A549 (cell line): ENCODE results near the gene SRPK2. TPM values are rescaled to one million over a fixed set of nuclear protein-coding genes. Genes with fewer than 3 reads are reported as not detected.

Experiments
- ATAC-seq, 2 experiments: fragments of 200-7000 bp in 1 of 2; fragments of >200 bp in 1 of 2; cut with Nextera tagmentation in 1 of 2; cut with Tn5 transposase in 1 of 2; 3 replicates each; pipeline versions ENCODE4 v1.8.0 to v1.9.1; 2018 to 2020; ENCODE audit warnings: mild to moderate bottlenecking in 1 of 2, moderate library complexity in 1 of 2
- CTCF ChIA-PET: fragments of 300-600 bp; sonication (Branson Sonifier 250); formaldehyde crosslinking; extraction: SDS; loops from one replicate; lab custom pipeline; 2021; ENCODE audit warnings: antibody characterized with exemption, inconsistent platforms; lab: Yijun Ruan, JAX
- POLR2A ChIA-PET: fragments of 350-600 bp; formaldehyde crosslinking; extraction: SDS; loops from one replicate; lab custom pipeline; 2021; ENCODE audit warnings: antibody characterized with exemption, inconsistent platforms; lab: Yijun Ruan, JAX
- DNase-seq, 2 experiments: peaks; one replicate each; pipeline versions ENCODE4 v3.0.0 to v3.0.0-alpha.2; 2011 to 2016; ENCODE audit warnings: low read depth in 1 of 2, low spot score in 1 of 2
- FAIRE-seq: peaks from 2 replicates; lab custom pipeline; 2011; peaks lifted over from hg19 to GRCh38; lab: Jason Lieb, UNC
- H3K27ac ChIP-seq, 2 experiments: fragments of >200 bp; sonication (Bioruptor Twin); formaldehyde crosslinking; 3 replicates each; pipeline ENCODE4 v1.5.1; 2016 to 2017
- H3K4me1 ChIP-seq: fragments of >200 bp; sonication (Bioruptor Twin); formaldehyde crosslinking; 3 replicates; pipeline ENCODE4 v1.6.1; 2016
- H3K4me2 ChIP-seq: fragments of >200 bp; sonication (Bioruptor Twin); formaldehyde crosslinking; 3 replicates; pipeline ENCODE4 v1.6.1; 2016
- H3K4me3 ChIP-seq: fragments of >200 bp; sonication (Bioruptor Twin); formaldehyde crosslinking; 3 replicates; pipeline ENCODE4 v1.5.1; 2016
- H3K9me3 ChIP-seq: fragments of >200 bp; sonication (Bioruptor Twin); formaldehyde crosslinking; 3 replicates; pipeline ENCODE4 v1.6.1; 2016
- BHLHE40 ChIP-seq: IDR thresholded peaks from 2 replicates; pipeline ENCODE4 v1.6.1; 2012; ENCODE audit warnings: low read depth, low read length, inconsistent platforms
- CEBPB ChIP-seq, 2 experiments: fragments of >200 bp in 1 of 2; sonication (Bioruptor Twin) in 1 of 2; formaldehyde crosslinking in 1 of 2; IDR thresholded peaks; 2 replicates each; pipeline ENCODE4 v1.6.1; 2012 to 2016
- CHD2 ChIP-seq: fragments of 150-350 bp; IDR thresholded peaks from 2 replicates; pipeline ENCODE4 v1.6.1; 2014; ENCODE audit warnings: low read length; ENCODE audit not compliant: partially characterized antibody
- EHMT2 ChIP-seq: fragments of 200-600 bp; sonication (generic); IDR thresholded peaks from 2 replicates; pipeline ENCODE4 v1.6.1; 2016; ENCODE audit warnings: antibody characterized with exemption, low read depth, mild to moderate bottlenecking, moderate library complexity
- FOXS1 ChIP-seq: fragments of 250-450 bp; sonication (Bioruptor Pico); IDR thresholded peaks from 2 replicates; pipeline ENCODE4 v1.5.0; 2020; ENCODE audit warnings: mild to moderate bottlenecking, moderate library complexity
- HDAC2 ChIP-seq: fragments of 200-600 bp; sonication (generic); IDR thresholded peaks from 2 replicates; pipeline ENCODE4 v1.6.1; 2016
- HOXB13 ChIP-seq: fragments of 250-450 bp; sonication (Bioruptor Pico); IDR thresholded peaks from 2 replicates; pipeline ENCODE4 v1.5.0; 2020; ENCODE audit warnings: low read depth, mild to moderate bottlenecking, moderate library complexity
- KDM5A ChIP-seq: fragments of 200-600 bp; sonication (generic); IDR thresholded peaks from 2 replicates; pipeline ENCODE4 v1.6.1; 2016; ENCODE audit warnings: antibody characterized with exemption, mild to moderate bottlenecking
- MAFK ChIP-seq: fragments of 450-650 bp; IDR thresholded peaks from 2 replicates; pipeline ENCODE4 v1.6.1; 2014; ENCODE audit not compliant: partially characterized antibody
- MYC ChIP-seq: IDR thresholded peaks from 2 replicates; pipeline ENCODE4 v1.6.1; 2012; ENCODE audit warnings: mild to moderate bottlenecking, inconsistent platforms, low read length, improper control_type of control experiment, borderline replicate concordance
- NFE2L2 ChIP-seq: fragments of 150-350 bp; conservative IDR thresholded peaks from 2 replicates; pipeline ENCODE4 v1.6.1; 2014; ENCODE audit warnings: low read length
- PHF8 ChIP-seq: fragments of 200-600 bp; sonication (generic); IDR thresholded peaks from 2 replicates; pipeline ENCODE4 v1.6.1; 2016; ENCODE audit warnings: low read depth, mild to moderate bottlenecking, antibody characterized with exemption, moderate library complexity, borderline replicate concordance
- POLR2A ChIP-seq: IDR thresholded peaks from 2 replicates; pipeline ENCODE4 v1.6.1; 2012; ENCODE audit warnings: mild to moderate bottlenecking, low read length
- RAD21 ChIP-seq, 2 experiments: fragments of >200 bp in 1 of 2; sonication (Bioruptor Twin) in 1 of 2; formaldehyde crosslinking in 1 of 2; IDR thresholded peaks in 1 of 2; conservative IDR thresholded peaks in 1 of 2; 2 replicates in 1 of 2; 3 replicates in 1 of 2; pipeline ENCODE4 v1.6.1; 2012 to 2018; ENCODE audit warnings: inconsistent platforms in 1 of 2
- RNF2 ChIP-seq: fragments of 200-600 bp; sonication (generic); IDR thresholded peaks from 2 replicates; pipeline ENCODE4 v1.6.1; 2016; ENCODE audit warnings: low read depth, mild to moderate bottlenecking, antibody characterized with exemption, moderate library complexity, borderline replicate concordance
- SMC3 ChIP-seq: fragments of >200 bp; sonication (Bioruptor Twin); formaldehyde crosslinking; IDR thresholded peaks from 3 replicates; pipeline ENCODE4 v1.6.1; 2018; ENCODE audit warnings: inconsistent platforms
- TFCP2L1 ChIP-seq: fragments of 250-450 bp; sonication (Bioruptor Pico); IDR thresholded peaks from 2 replicates; pipeline ENCODE4 v1.5.0; 2021; ENCODE audit warnings: mild to moderate bottlenecking
- TP53 ChIP-seq: fragments of 250-450 bp; sonication (Bioruptor Pico); IDR thresholded peaks from 2 replicates; pipeline ENCODE4 v1.5.0; 2021; ENCODE audit warnings: mild to moderate bottlenecking, moderate library complexity
- ZFP36 ChIP-seq: fragments of 450-650 bp; IDR thresholded peaks from 2 replicates; pipeline ENCODE4 v1.6.1; 2014; ENCODE audit warnings: borderline replicate concordance; ENCODE audit not compliant: partially characterized antibody
- whole genome bisulfite sequencing: methylation state at CpG from one replicate; pipeline ENCODE4 v1.1.6; 2017; ENCODE audit errors: missing lambda C conversion rate; 5-methylcytosine and 5-hydroxymethylcytosine counted together
- polyA plus RNA-seq, 4 experiments: library from polyadenylated mRNA; depleted of rRNA in 3 of 4; stranded (reverse); fragments of >200 nt; fragmentation: RNase III in 1 of 4; extraction: RNeasy Plus Mini Kit Qiagen cat#74134 plus additional on column Dnase treatment in 1 of 4; gene quantifications; 2 replicates in 3 of 4; 3 replicates in 1 of 4; pipeline ENCODE4 v1.2.3, GENCODE V29; 2011 to 2017
- TF ChIP-seq, protein P1 (sequence below): fragments of >200 bp; sonication (Bioruptor Twin); formaldehyde crosslinking; IDR thresholded peaks from 3 replicates; pipeline ENCODE4 v1.5.1; 2016
- TF ChIP-seq, protein P2 (sequence below): fragments of 150-350 bp; IDR thresholded peaks from 2 replicates; pipeline ENCODE4 v1.6.1; 2014; ENCODE audit warnings: low read depth, mild to moderate bottlenecking, low read length

The SRPK2 gene
- polyA plus RNA-seq, 2 of the 4 experiments (the other 2 are of a cell fraction) = 23.0 to 30.9 TPM

DNA sequence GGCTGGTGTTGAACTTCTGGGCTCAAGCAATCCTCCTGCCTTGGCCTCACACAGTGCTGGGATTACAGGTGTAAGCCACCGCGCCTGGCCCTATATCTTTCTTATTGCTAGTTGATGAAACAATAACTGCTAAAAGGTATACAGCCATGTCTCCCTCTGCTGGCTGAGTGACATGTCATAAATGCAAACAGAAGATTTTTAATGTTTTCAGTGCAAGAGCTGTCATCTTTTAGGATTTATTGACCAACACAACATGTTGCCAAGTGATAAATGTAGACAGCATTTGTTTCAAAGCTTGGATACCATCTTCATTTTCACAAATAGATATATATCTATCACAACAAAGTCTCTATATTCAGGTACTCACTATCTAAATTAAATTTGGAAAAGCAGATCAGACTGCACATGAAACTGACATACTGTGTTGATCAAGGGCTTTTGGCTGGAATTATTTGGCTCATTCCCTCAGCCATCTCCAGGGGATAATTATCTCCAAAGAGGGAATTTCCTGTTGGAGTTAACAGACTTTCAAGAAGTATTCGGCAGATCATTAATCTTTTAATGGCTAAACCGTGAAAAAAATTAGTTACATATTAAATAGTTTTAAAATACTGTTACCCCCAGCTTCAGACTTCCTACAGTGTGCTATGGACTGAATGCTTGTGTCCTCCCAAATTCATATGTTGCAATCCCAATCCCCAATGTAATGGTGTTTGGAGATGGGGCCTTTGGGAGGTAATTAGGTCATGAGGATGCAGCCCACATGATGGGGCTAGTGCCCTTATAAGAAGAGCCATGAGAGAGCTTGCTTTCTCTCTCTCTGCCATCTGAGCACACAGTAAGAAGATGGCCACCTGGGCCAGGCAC lies 41.3 kb upstream of the SRPK2 start:
- H3K4me3 ChIP-seq = no peak overlapping the region
- ChIA-PET CTCF (interaction anchor here (0.6 to 3.6 kb wide), 29 partner anchors 9 to 504 kb away, joined by 3 to 22 read pairs (median 4); partner anchors contain the start of gene SRPK2), POLR2A (no interaction called here)
- 14% methylated on average over 4 of the region's 4 CpGs for WGBS
- TF ChIP-seq RAD21 (conservative IDR thresholded peaks at IDR 0.05 in 1 of 2, IDR thresholded peaks at IDR 0.05 in 1 of 2) (peak; percentile 66 to 81), MAFK (no peak), MYC (no peak), SMC3 (peak; percentile 72), HOXB13 (no peak), HDAC2 (no peak), EHMT2 (no peak)
- TF ChIP-seq, protein P1, sequence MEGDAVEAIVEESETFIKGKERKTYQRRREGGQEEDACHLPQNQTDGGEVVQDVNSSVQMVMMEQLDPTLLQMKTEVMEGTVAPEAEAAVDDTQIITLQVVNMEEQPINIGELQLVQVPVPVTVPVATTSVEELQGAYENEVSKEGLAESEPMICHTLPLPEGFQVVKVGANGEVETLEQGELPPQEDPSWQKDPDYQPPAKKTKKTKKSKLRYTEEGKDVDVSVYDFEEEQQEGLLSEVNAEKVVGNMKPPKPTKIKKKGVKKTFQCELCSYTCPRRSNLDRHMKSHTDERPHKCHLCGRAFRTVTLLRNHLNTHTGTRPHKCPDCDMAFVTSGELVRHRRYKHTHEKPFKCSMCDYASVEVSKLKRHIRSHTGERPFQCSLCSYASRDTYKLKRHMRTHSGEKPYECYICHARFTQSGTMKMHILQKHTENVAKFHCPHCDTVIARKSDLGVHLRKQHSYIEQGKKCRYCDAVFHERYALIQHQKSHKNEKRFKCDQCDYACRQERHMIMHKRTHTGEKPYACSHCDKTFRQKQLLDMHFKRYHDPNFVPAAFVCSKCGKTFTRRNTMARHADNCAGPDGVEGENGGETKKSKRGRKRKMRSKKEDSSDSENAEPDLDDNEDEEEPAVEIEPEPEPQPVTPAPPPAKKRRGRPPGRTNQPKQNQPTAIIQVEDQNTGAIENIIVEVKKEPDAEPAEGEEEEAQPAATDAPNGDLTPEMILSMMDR = peak; percentile 67
- TF ChIP-seq, all 56 proteins: peak for 3
- peaks cover 6% of the 10 kb centered on the region; the same call in 1 of the 3 replicates for H3K4me1 ChIP-seq
- peak; percentile 74 for FAIRE-seq
- peak; percentile 90 for ATAC-seq
- peak overlapping the region; percentile 6; the same call in 1 of the 3 replicates for H3K4me2 ChIP-seq
- H3K27ac ChIP-seq = no peak overlapping the region
- peak; percentile 66 to 75 for DNase-seq
- no peaks in the 10 kb centered on the region for H3K9me3 ChIP-seq

DNA sequence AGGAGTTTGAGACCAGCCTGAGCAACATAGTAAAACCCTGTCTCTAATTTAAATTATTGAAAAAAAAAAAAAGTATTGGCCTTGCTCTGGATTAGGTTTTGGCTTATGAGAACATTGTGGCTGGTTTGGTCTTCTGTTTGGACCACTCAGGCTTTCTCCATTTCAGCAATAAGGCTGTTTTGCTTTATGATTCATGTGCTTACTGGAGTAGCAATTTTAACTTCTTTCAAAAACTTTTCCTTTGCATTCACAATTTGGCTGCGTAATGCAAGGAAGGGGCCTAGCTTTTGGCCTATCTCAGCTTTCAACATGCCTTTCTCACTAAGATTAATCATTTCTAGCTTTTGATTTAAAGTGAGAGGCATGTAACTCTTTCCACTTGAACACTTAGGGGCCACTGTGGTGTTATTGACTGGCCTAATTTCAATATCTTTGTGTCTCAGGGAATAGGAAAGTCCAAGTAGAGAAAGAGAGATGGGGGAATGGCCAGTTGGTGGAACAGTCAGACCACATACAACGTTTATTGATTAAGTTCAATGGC lies 38.0 kb upstream of the SRPK2 start:
- no peak overlapping the region for H3K27ac ChIP-seq
- TF ChIP-seq BHLHE40 (no peak), CHD2 (no peak), CEBPB (IDR thresholded peaks at IDR 0.05) (no peak), TFCP2L1 (CRISPR knock-in tag) (no peak), HDAC2 (no peak)
- TF ChIP-seq, protein P2, sequence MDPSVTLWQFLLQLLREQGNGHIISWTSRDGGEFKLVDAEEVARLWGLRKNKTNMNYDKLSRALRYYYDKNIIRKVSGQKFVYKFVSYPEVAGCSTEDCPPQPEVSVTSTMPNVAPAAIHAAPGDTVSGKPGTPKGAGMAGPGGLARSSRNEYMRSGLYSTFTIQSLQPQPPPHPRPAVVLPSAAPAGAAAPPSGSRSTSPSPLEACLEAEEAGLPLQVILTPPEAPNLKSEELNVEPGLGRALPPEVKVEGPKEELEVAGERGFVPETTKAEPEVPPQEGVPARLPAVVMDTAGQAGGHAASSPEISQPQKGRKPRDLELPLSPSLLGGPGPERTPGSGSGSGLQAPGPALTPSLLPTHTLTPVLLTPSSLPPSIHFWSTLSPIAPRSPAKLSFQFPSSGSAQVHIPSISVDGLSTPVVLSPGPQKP = no peak
- TF ChIP-seq, all 56 proteins: peak for 0
- no peak for FAIRE-seq
- POLR2A ChIA-PET = no interaction called here
- H3K9me3 ChIP-seq = no peaks in the 10 kb centered on the region
- 52% methylated on average over 2 of the region's 2 CpGs for WGBS
- ATAC-seq = no peak
- H3K4me1 ChIP-seq = peaks cover 6% of the 10 kb centered on the region; the same call in 1 of the 3 replicates
- CTCF ChIA-PET = interaction anchor here (0.6 to 2.5 kb wide), 5 partner anchors 22 to 446 kb away, joined by 3 to 9 read pairs (median 6); no protein-coding TSS in a partner anchor
- no peak for DNase-seq
- H3K4me2 ChIP-seq = no peak overlapping the region
- no peak overlapping the region for H3K4me3 ChIP-seq

DNA sequence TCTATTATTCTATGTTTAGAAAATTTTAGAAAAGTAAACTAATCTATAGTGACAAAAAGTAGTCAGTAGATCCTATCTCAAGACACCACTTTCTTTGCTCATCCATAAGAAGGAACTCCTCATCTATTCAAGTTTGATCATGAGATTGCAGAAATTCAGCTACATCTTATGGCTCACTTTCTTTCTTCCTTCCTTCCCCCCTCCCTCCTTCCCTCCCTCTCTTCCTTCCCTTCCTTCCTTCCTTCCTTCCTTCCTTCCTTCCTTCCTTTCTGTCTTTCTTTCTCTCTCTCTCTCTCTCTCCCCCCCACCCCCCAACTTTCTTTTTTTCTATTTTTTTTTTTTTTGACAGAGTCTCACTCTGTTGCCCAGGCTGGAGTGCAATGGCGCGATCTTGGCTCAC lies 35.3 kb upstream of the SRPK2 start:
- WGBS = 100% methylated on average over 2 of the region's 2 CpGs
- CTCF ChIA-PET = no interaction called here

More for the DNA sequence above, 35.3 kb upstream of the SRPK2 start:
- H3K27ac ChIP-seq = no peak overlapping the region
- TF ChIP-seq ZFP36 (no peak), TP53 (CRISPR knock-in tag) (no peak), POLR2A (no peak), SMC3 (no peak), KDM5A (no peak), FOXS1 (no peak), RNF2 (no peak), PHF8 (no peak), NFE2L2 (no peak)
- no peak overlapping the region for H3K4me3 ChIP-seq
- no peak for ATAC-seq
- POLR2A ChIA-PET = no interaction called here
- H3K4me2 ChIP-seq = no peak overlapping the region
- H3K9me3 ChIP-seq = no peaks in the 10 kb centered on the region
- DNase-seq = no peak
- FAIRE-seq = no peak
- H3K4me1 ChIP-seq = no peaks in the 10 kb centered on the region
